ENCODE data around the gene WNT9B. TPM values are rescaled to one million over a fixed set of nuclear protein-coding genes. Genes with fewer than 3 reads are reported as not detected.
A peak's percentile ranks its signal among the peaks of the same experiment; 100 is the strongest.

Gene WNT9B
- total RNA-seq, 2 experiments from 2014 or later: not detected

DNA sequence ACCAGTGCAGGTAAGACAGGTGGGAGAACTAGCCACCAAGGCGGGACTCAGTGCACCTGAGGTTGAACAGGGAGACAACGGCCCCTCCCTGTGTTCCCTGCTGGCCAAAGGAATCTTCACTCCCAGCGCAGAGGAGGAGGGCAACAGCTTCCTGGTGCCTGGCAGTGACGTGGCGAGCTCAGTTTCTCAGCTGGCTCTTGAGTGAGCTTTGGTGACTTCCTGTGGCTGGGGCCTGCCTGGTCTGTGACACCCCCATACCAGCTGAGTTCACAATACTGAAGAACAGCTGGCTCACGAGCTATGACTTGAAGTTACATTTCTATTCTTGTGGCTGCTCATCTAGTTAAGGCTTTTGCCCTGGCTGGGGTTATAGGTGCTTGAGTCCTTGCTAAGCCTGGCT lies 26.1 kb downstream of the WNT9B start:
- ChIA-PET POLR2A (no interaction called here), CTCF (no interaction called here)

DNA sequence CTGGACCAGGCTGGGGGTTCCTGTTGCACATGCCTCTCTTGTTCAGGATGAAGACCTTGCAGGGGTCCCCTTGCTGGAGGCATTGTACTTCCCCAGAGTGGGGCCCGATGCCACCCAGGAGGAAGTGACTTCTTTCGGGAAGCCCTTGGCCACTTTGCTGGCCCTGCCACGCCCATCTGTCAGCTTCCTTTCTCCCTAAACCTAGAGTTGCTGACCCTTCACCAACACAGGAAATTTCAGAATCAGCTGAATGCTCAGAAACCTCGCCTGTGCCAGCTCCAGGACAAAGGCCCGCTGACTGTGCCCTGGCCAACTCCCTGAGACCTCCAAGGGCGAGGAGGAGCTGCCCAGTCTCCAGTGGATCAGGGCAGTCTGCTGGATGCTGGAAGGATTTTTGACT lies 26.7 kb downstream of the WNT9B start:
- H3K4me1 Mint-ChIP-seq (ENCODE audit: low read depth): no peaks in the 10 kb centered on the region
- CTCF ChIA-PET: no interaction called here
- Histone ChIP-seq H3K36me3 (ENCODE audit: insufficient read depth, low read length) (no peaks in the 10 kb centered on the region), H3K4me3 (ENCODE audit: low read length) (no peak overlapping the region), H3K9me3 (ENCODE audit: control insufficient read depth in 1 of 2, insufficient read depth in 1 of 2, low read length in 2 of 2) (no peaks in the 10 kb centered on the region), H3K27ac (ENCODE audit: low read depth in 1 of 2, low read length in 2 of 2) (no peak overlapping the region), H3K27me3 (ENCODE audit: control insufficient read depth in 1 of 2, insufficient read depth in 2 of 2, low read length in 2 of 2) (no peaks in the 10 kb centered on the region), H3K4me1 (ENCODE audit: insufficient read depth, low read length) (peaks cover 5% of the 10 kb centered on the region)
- H3K36me3 Mint-ChIP-seq (ENCODE audit: low read depth): no peaks in the 10 kb centered on the region
- TF ChIP-seq, protein P1, sequence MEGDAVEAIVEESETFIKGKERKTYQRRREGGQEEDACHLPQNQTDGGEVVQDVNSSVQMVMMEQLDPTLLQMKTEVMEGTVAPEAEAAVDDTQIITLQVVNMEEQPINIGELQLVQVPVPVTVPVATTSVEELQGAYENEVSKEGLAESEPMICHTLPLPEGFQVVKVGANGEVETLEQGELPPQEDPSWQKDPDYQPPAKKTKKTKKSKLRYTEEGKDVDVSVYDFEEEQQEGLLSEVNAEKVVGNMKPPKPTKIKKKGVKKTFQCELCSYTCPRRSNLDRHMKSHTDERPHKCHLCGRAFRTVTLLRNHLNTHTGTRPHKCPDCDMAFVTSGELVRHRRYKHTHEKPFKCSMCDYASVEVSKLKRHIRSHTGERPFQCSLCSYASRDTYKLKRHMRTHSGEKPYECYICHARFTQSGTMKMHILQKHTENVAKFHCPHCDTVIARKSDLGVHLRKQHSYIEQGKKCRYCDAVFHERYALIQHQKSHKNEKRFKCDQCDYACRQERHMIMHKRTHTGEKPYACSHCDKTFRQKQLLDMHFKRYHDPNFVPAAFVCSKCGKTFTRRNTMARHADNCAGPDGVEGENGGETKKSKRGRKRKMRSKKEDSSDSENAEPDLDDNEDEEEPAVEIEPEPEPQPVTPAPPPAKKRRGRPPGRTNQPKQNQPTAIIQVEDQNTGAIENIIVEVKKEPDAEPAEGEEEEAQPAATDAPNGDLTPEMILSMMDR (IDR thresholded peaks at IDR 0.05): no peak
- no peak overlapping the region for H3K27ac Mint-ChIP-seq
- POLR2A ChIA-PET: no interaction called here
- ATAC-seq (ENCODE audit: poor library complexity) (no peak), DNase-seq (no peak)
- intact Hi-C loops (cut with DNase I, micrococcal nuclease): no loop called here
- no peaks in the 10 kb centered on the region for H3K27me3 Mint-ChIP-seq
- no peak overlapping the region for H3K4me3 Mint-ChIP-seq
- no peaks in the 10 kb centered on the region for H3K9me3 Mint-ChIP-seq

More for the DNA sequence above, 26.1 kb downstream of the WNT9B start:
- no peaks in the 10 kb centered on the region for H3K36me3 Mint-ChIP-seq (ENCODE audit: low read depth)
- no peak for ATAC-seq (ENCODE audit: poor library complexity)
- Histone ChIP-seq H3K27ac (ENCODE audit: low read depth in 1 of 2, low read length in 2 of 2) (no peak overlapping the region), H3K9me3 (ENCODE audit: control insufficient read depth in 1 of 2, insufficient read depth in 1 of 2, low read length in 2 of 2) (no peaks in the 10 kb centered on the region), H3K27me3 (ENCODE audit: control insufficient read depth in 1 of 2, insufficient read depth in 2 of 2, low read length in 2 of 2) (no peaks in the 10 kb centered on the region), H3K4me3 (ENCODE audit: low read length) (no peak overlapping the region), H3K36me3 (ENCODE audit: insufficient read depth, low read length) (no peaks in the 10 kb centered on the region), H3K4me1 (ENCODE audit: insufficient read depth, low read length) (peaks cover 5% of the 10 kb centered on the region)
- H3K27me3 Mint-ChIP-seq: no peaks in the 10 kb centered on the region
- intact Hi-C loops (cut with DNase I, micrococcal nuclease): no loop called here
- no peaks in the 10 kb centered on the region for H3K9me3 Mint-ChIP-seq
- peak in 1 of 14 experiments; percentile 10 for DNase-seq
- no peak overlapping the region for H3K4me3 Mint-ChIP-seq
- no peak overlapping the region for H3K27ac Mint-ChIP-seq
- TF ChIP-seq, protein P1 (IDR thresholded peaks at IDR 0.05): no peak
- H3K4me1 Mint-ChIP-seq (ENCODE audit: low read depth): no peaks in the 10 kb centered on the region

DNA sequence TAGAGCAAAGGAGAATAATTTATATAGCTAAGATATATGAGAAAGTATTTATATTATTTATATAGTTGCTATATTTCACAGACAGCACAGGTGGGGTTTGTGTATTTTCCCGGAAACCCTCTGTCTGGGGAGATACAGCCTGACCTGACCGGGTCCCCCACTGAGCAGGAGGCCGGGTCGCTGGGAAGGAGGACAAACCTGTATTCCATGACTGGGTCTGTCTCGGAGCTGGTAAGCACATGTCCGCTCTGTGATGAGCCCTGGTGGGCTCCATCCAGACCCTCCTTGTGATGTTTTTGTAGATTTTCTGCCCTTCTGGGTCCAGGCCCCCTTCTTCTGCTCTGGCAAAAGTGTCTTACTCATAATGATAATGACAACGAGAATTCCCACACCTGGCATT lies 27.7 kb downstream of the WNT9B start:
- Mint-ChIP-seq H3K36me3 (ENCODE audit: low read depth) (no peaks in the 10 kb centered on the region), H3K4me1 (ENCODE audit: low read depth) (no peaks in the 10 kb centered on the region), H3K9me3 (no peaks in the 10 kb centered on the region), H3K4me3 (no peak overlapping the region), H3K27me3 (no peaks in the 10 kb centered on the region), H3K27ac (no peak overlapping the region)
- ChIA-PET CTCF (no interaction called here), POLR2A (no interaction called here)
- no peak overlapping the region for H3K4me3 ChIP-seq (ENCODE audit: low read length)
- DNase-seq: no peak
- no peaks in the 10 kb centered on the region for H3K36me3 ChIP-seq (ENCODE audit: insufficient read depth, low read length)
- H3K4me1 ChIP-seq (ENCODE audit: insufficient read depth, low read length): peaks cover 5% of the 10 kb centered on the region
- intact Hi-C loops (cut with DNase I, micrococcal nuclease): no loop called here
- no peak overlapping the region for H3K27ac ChIP-seq (ENCODE audit: low read depth in 1 of 2, low read length in 2 of 2)
- no peaks in the 10 kb centered on the region for H3K27me3 ChIP-seq (ENCODE audit: control insufficient read depth in 1 of 2, insufficient read depth in 2 of 2, low read length in 2 of 2)
- H3K9me3 ChIP-seq (ENCODE audit: control insufficient read depth in 1 of 2, insufficient read depth in 1 of 2, low read length in 2 of 2): no peaks in the 10 kb centered on the region
- ATAC-seq (ENCODE audit: poor library complexity): no peak
- TF ChIP-seq, protein P1 (IDR thresholded peaks at IDR 0.05): no peak

All from CD4-positive, alpha-beta T cell (primary cell).